IMR-90 (cell line): ENCODE results near the gene NDUFC2. TPM values are rescaled to one million over a fixed set of nuclear protein-coding genes. Genes with fewer than 3 reads are reported as not detected.
A peak's percentile ranks its signal among the peaks of the same experiment; 100 is the strongest.
"Not testable (repeated sequence)": the region's sequence is repeated elsewhere in the genome, so short reads cannot be mapped to it uniquely, and the experiment has no call there.

ENCODE experiments used
- ATAC-seq: fragments of 200-7000 bp; cut with Tn5 transposase; 2 replicates; pipeline ENCODE4 v1.9.1; 2020; ENCODE audit warnings: low read depth, mild to moderate bottlenecking, moderate library complexity
- BruUV-seq: library from RNA; stranded (reverse); fragments of 400-500 nt; replicated peaks from 2 replicates; lab custom pipeline; 2021; lab: Mats Ljungman, UMichigan
- CTCF ChIA-PET: fragments of 300-600 bp; formaldehyde crosslinking; extraction: SDS; loops from one replicate; lab custom pipeline; 2021; ENCODE audit warnings: antibody characterized with exemption; lab: Yijun Ruan, JAX
- POLR2A ChIA-PET: fragments of 300-600 bp; sonication (Branson Sonifier 250); formaldehyde crosslinking; loops from one replicate; lab custom pipeline; 2022; ENCODE audit warnings: antibody characterized with exemption; ENCODE audit not compliant: unreplicated experiment; lab: Charles Lee
- DNase-seq: peaks from one replicate; pipeline ENCODE4 v3.0.0; 2013
- H2AFZ ChIP-seq: replicated peaks from 2 replicates; pipeline ENCODE3; 2013; ENCODE audit warnings: low read length, mild to moderate bottlenecking; ENCODE audit not compliant: poor library complexity
- H2AK5ac ChIP-seq: 2 replicates; pipeline ENCODE4 v1.6.1; 2013; ENCODE audit warnings: low read depth, low read length, inconsistent platforms
- H2AK9ac ChIP-seq: replicated peaks from 2 replicates; pipeline ENCODE3; 2013; ENCODE audit warnings: mild to moderate bottlenecking, low read depth, low read length, moderate library complexity; ENCODE audit not compliant: poor library complexity
- H2BK120ac ChIP-seq: 2 replicates; pipeline ENCODE4 v1.6.1; 2013; ENCODE audit warnings: low read depth, low read length, inconsistent platforms
- H2BK15ac ChIP-seq: 3 replicates; pipeline ENCODE4 v1.6.1; 2013; ENCODE audit warnings: low read depth, low read length, inconsistent platforms
- H2BK20ac ChIP-seq: 2 replicates; pipeline ENCODE4 v1.6.1; 2013; ENCODE audit warnings: low read depth, mild to moderate bottlenecking, inconsistent platforms, low read length, moderate library complexity
- H2BK5ac ChIP-seq: 2 replicates; pipeline ENCODE4 v1.6.1; 2013; ENCODE audit warnings: mild to moderate bottlenecking, low read depth, low read length, inconsistent platforms; ENCODE audit not compliant: poor library complexity, severe bottlenecking
- H3K14ac ChIP-seq: replicated peaks from 2 replicates; pipeline ENCODE4 v1.6.1; 2013; ENCODE audit warnings: low read depth, low read length, inconsistent platforms
- H3K18ac ChIP-seq: 2 replicates; pipeline ENCODE4 v1.6.1; 2013; ENCODE audit warnings: low read depth, low read length, control low read depth
- H3K23ac ChIP-seq: 2 replicates; pipeline ENCODE4 v1.6.1; 2013; ENCODE audit warnings: low read depth, low read length, inconsistent platforms
- H3K27ac ChIP-seq: 2 replicates; pipeline ENCODE4 v1.5.1; 2013; ENCODE audit warnings: mild to moderate bottlenecking, control low read depth, low read length; ENCODE audit not compliant: insufficient read depth
- H3K27me3 ChIP-seq: 2 replicates; pipeline ENCODE4 v1.6.1; 2013; ENCODE audit warnings: low read length; ENCODE audit not compliant: control insufficient read depth, insufficient read depth
- H3K36me3 ChIP-seq: 2 replicates; pipeline ENCODE4 v1.6.1; 2013; ENCODE audit warnings: low read length, mixed read lengths; ENCODE audit not compliant: control insufficient read depth, insufficient read depth
- H3K4ac ChIP-seq: 2 replicates; pipeline ENCODE4 v1.6.1; 2013; ENCODE audit warnings: low read depth, low read length, inconsistent platforms
- H3K4me1 ChIP-seq: 2 replicates; pipeline ENCODE4 v1.6.1; 2013; ENCODE audit warnings: low read length, mixed read lengths; ENCODE audit not compliant: control insufficient read depth, insufficient read depth
- H3K4me2 ChIP-seq: 2 replicates; pipeline ENCODE4 v1.6.1; 2013; ENCODE audit warnings: low read depth, mild to moderate bottlenecking, control low read depth, low read length, moderate library complexity
- H3K4me3 ChIP-seq: 2 replicates; pipeline ENCODE4 v1.5.1; 2013; ENCODE audit warnings: low read depth, mild to moderate bottlenecking, control low read depth, low read length, moderate library complexity; ENCODE audit not compliant: insufficient read depth
- H3K56ac ChIP-seq: 2 replicates; pipeline ENCODE4 v1.6.1; 2013; ENCODE audit warnings: low read length, inconsistent platforms; ENCODE audit not compliant: insufficient read depth; ENCODE audit errors: extremely low read depth
- H3K79me1 ChIP-seq, 2 experiments: 2 replicates each; pipeline ENCODE4 v1.6.1; 2013; ENCODE audit warnings: low read length in 2 of 2, inconsistent platforms in 1 of 2, low read depth in 1 of 2
- H3K9ac ChIP-seq: 2 replicates; pipeline ENCODE4 v1.6.1; 2013; ENCODE audit warnings: low read depth, low read length, control low read depth
- H3K9me1 ChIP-seq: 2 replicates; pipeline ENCODE4 v1.6.1; 2013; ENCODE audit warnings: low read length, inconsistent platforms; ENCODE audit not compliant: insufficient read depth
- H3K9me3 ChIP-seq: 2 replicates; pipeline ENCODE4 v1.6.1; 2013; ENCODE audit warnings: low read length; ENCODE audit not compliant: control insufficient read depth, insufficient read depth
- H4K20me1 ChIP-seq: 2 replicates; pipeline ENCODE4 v1.6.1; 2013; ENCODE audit warnings: low read length, inconsistent platforms; ENCODE audit not compliant: insufficient read depth
- H4K5ac ChIP-seq: 2 replicates; pipeline ENCODE4 v1.6.1; 2013; ENCODE audit warnings: mild to moderate bottlenecking, low read depth, low read length, control low read depth
- H4K8ac ChIP-seq, 2 experiments: 2 replicates each; pipeline ENCODE4 v1.6.1; 2013; ENCODE audit warnings: low read depth in 2 of 2, low read length in 2 of 2, control low read depth in 1 of 2, inconsistent platforms in 1 of 2
- H4K91ac ChIP-seq: 2 replicates; pipeline ENCODE4 v1.6.1; 2013; ENCODE audit warnings: low read depth, low read length, inconsistent platforms; ENCODE audit not compliant: insufficient read depth
- WGBS, 2 experiments: methylation state at CpG; one replicate each; pipeline versions ENCODE4 v1.1.5 to v1.1.7; 2013; ENCODE audit warnings: missing lambda C conversion rate in 2 of 2; ENCODE audit not compliant: insufficient read length in 1 of 2; ENCODE audit errors: extremely low coverage in 2 of 2; 5-methylcytosine and 5-hydroxymethylcytosine counted together
- dilution Hi-C: fragments of 300-500 bp; cut with HindIII; formaldehyde crosslinking; loops from one replicate; pipeline ENCODE4 v1.14.3; 2018; ENCODE audit warnings: low sequenced_read_pairs; ENCODE audit not compliant: unreplicated experiment
- in situ Hi-C: fragments of 300-500 bp; cut with MboI; formaldehyde crosslinking; loops from 3 replicates; pipeline ENCODE4 v1.14.3; 2019; ENCODE audit warnings: low sequenced_read_pairs, inconsistent platforms, mixed read lengths
- intact Hi-C: fragments of 100-400 bp; cut with micrococcal nuclease; formaldehyde crosslinking; loops from 2 replicates; pipeline ENCODE4 v1.10.0; 2022
- polyA plus RNA-seq, 3 experiments: library from polyadenylated mRNA; depleted of rRNA; stranded (reverse); fragments of >200 nt; gene quantifications; 2 replicates each; pipeline ENCODE4 v1.2.3, GENCODE V29; 2012; ENCODE audit warnings: low replicate concordance in 1 of 3
- total RNA-seq: library from RNA; depleted of rRNA; stranded (reverse); fragments of >200 nt; gene quantifications from 2 replicates; pipeline ENCODE4 v1.2.3, GENCODE V29; 2012

NDUFC2 gene
- total and polyA plus RNA-seq, 2 of the 4 experiments (the other 2 are of a cell fraction): 146 to 340 TPM

GRCh38 chr11:78041380-78041719 is 38.3 kb downstream of the NDUFC2 start:
- H2AFZ ChIP-seq, dilution Hi-C loops, H4K91ac ChIP-seq, H3K23ac ChIP-seq, intact Hi-C loops, ATAC-seq, DNase-seq, H2AK9ac ChIP-seq, H3K36me3 ChIP-seq, in situ Hi-C loops, H2BK5ac ChIP-seq, H3K56ac ChIP-seq, H4K5ac ChIP-seq, H4K20me1 ChIP-seq, H3K4me3 ChIP-seq, POLR2A ChIA-PET, H3K27me3 ChIP-seq, BruUV-seq, H3K18ac ChIP-seq, H3K9ac ChIP-seq, H3K27ac ChIP-seq, H2AK5ac ChIP-seq, H3K9me3 ChIP-seq, H3K4me2 ChIP-seq, CTCF ChIA-PET: not testable (repeated sequence)
- WGBS, 2 experiments: 91% methylated on average over 5 of the region's 8 CpGs; no CpG with 5 or more reads in 1 of the 2 experiments
- H3K4me1 ChIP-seq: peaks cover 19% of the 10 kb centered on the region
- peaks cover 14% of the 10 kb centered on the region; the same call in 1 of the 2 replicates for H3K9me1 ChIP-seq
- H3K79me1 ChIP-seq: peaks cover 0 to 10% of the 10 kb centered on the region in 2 experiments; a peak in 2 of 4 replicates
- H2BK120ac ChIP-seq: peak overlapping the region; percentile 98; the same call in 1 of the 2 replicates
- H2BK20ac ChIP-seq: peak overlapping the region; percentile 97
- H2BK15ac ChIP-seq: peak overlapping the region; percentile 94; the same call in 1 of the 3 replicates
- H3K14ac ChIP-seq: peak overlapping the region; percentile 99; the same call in 1 of the 2 replicates
- H4K8ac ChIP-seq: peak overlapping the region; percentile 93 to 98; a peak in 2 of 4 replicates
- H3K4ac ChIP-seq: peak overlapping the region; percentile 99
